Kidney epithelial cell (primary cell): Measurements from ENCODE around the gene TBRG4. TPM values are rescaled to one million over a fixed set of nuclear protein-coding genes. Genes with fewer than 3 reads are reported as not detected.

Experiments used
- DNase-seq: peaks from one replicate; pipeline ENCODE4 v3.0.0-alpha.2; 2010; ENCODE audit warnings: low read depth
- H3K27me3 ChIP-seq: 2 replicates; pipeline ENCODE4 v1.6.0; 2011; ENCODE audit warnings: low read length; ENCODE audit not compliant: control insufficient read depth, insufficient read depth
- H3K36me3 ChIP-seq: 2 replicates; pipeline ENCODE4 v1.5.1; 2011; ENCODE audit warnings: low read length; ENCODE audit not compliant: control insufficient read depth, insufficient read depth
- H3K4me3 ChIP-seq: 2 replicates; pipeline ENCODE4 v1.5.1; 2011; ENCODE audit warnings: low read depth, mild to moderate bottlenecking, control low read depth, low read length
- CTCF ChIP-seq: IDR thresholded peaks from 2 replicates; pipeline ENCODE4 v1.5.1; 2011; ENCODE audit warnings: mild to moderate bottlenecking, moderate library complexity, low read length, control low read depth, inconsistent platforms; ENCODE audit not compliant: insufficient read depth, poor library complexity, severe bottlenecking
- total RNA-seq: library from RNA; depleted of rRNA; stranded (reverse); fragments of >200 nt; gene quantifications from 2 replicates; pipeline ENCODE4 v1.2.3, GENCODE V29; 2015

The TBRG4 gene
- total RNA-seq, 1 donor from 2014 or later = 71.7 TPM

DNA sequence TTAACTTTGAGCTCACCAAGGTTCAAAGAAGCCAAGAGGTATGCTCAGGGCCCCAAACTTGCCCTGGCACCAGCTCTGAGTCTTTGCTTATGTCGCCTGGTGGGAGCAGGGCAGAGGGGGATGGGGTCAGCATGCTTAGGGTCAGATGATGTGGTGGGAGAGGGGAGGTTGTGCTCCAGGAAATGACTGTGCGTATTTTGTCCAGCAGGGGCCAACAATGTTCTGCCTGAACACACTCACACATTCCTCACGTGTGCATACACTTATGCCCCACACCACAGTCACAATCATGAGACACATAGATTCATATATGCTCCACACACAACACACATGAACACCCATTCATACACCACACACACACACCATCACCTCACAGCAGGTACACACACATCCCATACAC, 41.7 kb upstream of the TBRG4 start:
- no peak for TF ChIP-seq CTCF
- no peaks in the 10 kb centered on the region for H3K36me3 ChIP-seq
- no peak for DNase-seq
- H3K4me3 ChIP-seq = no peak overlapping the region
- peaks cover 31% of the 10 kb centered on the region for H3K27me3 ChIP-seq

GRCh38 chr7:45151967-45152366, 40.5 kb upstream of the TBRG4 start:
- Histone ChIP-seq H3K27me3 (peaks cover 24% of the 10 kb centered on the region), H3K36me3 (no peaks in the 10 kb centered on the region), H3K4me3 (no peak overlapping the region)
- DNase-seq = no peak
- TF ChIP-seq CTCF = no peak

DNA sequence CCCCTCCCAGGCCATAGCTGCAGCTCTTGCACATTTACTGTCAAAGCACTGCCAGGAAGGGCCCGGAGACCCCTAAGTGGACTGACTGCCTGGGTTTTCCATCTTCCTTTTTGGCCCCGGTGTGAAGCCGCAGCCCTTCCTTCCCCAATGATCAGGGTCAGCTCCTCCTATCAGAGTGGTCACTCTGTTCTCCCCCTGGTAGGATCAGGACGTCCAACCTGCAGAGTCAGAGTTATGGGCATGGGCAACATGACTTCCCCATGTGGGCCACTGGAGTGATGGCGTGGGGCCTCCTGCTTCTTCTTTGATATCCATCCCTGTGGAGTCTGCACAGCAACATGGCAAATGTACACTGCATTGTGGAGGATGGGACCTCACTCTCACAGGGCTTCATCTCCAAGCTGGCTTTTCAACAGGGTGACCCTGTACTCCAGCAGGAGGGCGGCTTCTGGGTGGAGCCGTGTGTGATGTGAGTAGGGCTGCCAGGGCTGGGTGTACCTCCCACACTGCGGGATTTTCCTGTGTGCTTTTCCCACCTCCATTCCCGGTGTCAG, 39.7 kb upstream of the TBRG4 start:
- Histone ChIP-seq H3K27me3 (peaks cover 20% of the 10 kb centered on the region), H3K4me3 (no peak overlapping the region), H3K36me3 (no peaks in the 10 kb centered on the region)
- no peak for TF ChIP-seq CTCF
- DNase-seq = no peak

DNA sequence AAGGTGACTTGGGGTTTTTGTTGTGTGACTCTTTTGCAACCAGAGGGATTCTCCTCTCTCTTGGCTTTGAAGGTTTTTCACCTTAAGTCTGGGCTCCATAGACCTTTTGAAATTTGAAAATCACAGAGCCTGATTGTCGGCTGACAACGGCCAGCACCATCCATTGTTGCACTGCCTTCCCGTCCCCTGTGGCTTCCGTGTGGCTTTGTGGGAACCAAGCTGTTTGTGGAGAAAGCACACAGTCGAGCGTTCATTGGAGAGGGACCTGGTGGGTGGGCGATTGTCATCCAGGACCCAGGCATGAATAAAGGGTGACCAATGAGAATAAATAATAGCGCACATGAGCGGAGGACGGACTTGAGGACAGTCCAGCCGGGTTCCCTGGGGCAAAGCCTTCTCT, 38.7 kb upstream of the TBRG4 start:
- Histone ChIP-seq H3K27me3 (peaks cover 17% of the 10 kb centered on the region), H3K4me3 (no peak overlapping the region), H3K36me3 (no peaks in the 10 kb centered on the region)
- TF ChIP-seq CTCF = no peak
- DNase-seq = no peak

DNA sequence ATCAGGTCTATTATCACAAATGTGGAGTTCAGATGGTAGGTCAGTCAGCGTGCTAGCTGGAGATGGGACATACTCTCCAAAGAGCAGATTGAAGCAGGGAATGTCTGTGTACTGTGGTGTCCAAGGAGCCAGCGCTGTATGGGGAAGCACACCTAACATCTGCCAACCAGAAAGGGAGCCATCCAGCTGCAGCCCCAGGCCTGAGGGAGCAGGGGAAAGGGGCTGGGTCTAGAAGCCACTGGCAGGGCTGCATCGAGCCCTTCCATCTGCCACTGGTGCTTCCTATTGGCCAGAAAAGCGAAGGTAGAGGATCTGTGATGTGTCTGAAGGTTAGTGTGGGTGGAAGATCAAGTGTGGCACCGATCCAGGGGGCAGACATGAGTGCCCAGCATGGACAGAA, 38.1 kb upstream of the TBRG4 start:
- H3K4me3 ChIP-seq = no peak overlapping the region
- no peak for TF ChIP-seq CTCF
- H3K27me3 ChIP-seq = peaks cover 17% of the 10 kb centered on the region
- no peak for DNase-seq
- no peaks in the 10 kb centered on the region for H3K36me3 ChIP-seq

GRCh38 chr7:45148653-45148973, 37.1 kb upstream of the TBRG4 start:
- H3K27me3 ChIP-seq = peaks cover 20% of the 10 kb centered on the region
- no peak for TF ChIP-seq CTCF
- no peaks in the 10 kb centered on the region for H3K36me3 ChIP-seq
- H3K4me3 ChIP-seq = no peak overlapping the region
- no peak for DNase-seq
